Vagina (tissue), 2 donors: ENCODE measurements around the gene C10orf88.

Experiments used
- POLR2A ChIP-seq, 2 donors: fragments of 450-650 bp; IDR thresholded peaks; one replicate each; pipeline ENCODE4 v1.6.1; 2017; ENCODE audit warnings: antibody characterized with exemption in 2 of 2, mild to moderate bottlenecking in 2 of 2, moderate library complexity in 2 of 2
- TF ChIP-seq, protein P1 (sequence below), 3 experiments: fragments of 450-650 bp in 2 of 3; fragments of 200-600 bp in 1 of 3; sonication (generic) in 1 of 3; IDR thresholded peaks; one replicate each; pipeline ENCODE4 v1.5.1; 2017 to 2019; ENCODE audit warnings: antibody characterized with exemption in 3 of 3, mild to moderate bottlenecking in 2 of 3, moderate library complexity in 2 of 3

DNA sequence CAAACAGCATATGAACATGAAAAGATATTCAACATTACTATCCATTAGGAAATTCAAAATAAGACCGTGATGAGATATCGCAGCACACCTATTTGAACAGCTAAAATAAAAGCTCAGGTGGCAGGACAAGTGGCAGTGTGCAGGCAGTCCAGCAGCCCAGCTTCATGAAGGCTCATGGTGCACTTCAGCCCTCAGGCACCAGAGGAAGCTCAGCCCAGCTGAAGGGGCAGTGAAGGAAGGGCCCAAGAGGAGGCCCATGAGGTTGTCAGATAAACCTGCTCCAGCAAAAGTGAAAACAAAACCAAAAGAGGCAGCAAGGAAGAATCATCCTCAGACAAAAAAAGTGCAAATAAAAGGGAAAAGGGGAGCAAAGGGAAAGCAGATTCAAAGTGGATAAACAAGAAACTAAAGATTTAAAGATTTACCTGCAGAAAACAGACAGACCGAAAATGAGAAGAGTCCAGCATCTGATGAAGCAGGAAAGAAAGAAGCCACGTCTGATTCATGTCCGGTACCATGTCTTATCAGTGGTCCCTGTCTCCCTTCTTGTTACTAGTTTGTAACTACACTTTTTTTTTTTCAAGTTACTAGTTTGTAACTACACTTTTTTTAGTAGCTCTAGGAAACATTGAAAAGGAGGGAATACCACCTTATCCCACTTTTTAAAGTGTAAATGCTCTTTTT is 59.6 kb downstream of the C10orf88 start:
- TF ChIP-seq, protein P1, sequence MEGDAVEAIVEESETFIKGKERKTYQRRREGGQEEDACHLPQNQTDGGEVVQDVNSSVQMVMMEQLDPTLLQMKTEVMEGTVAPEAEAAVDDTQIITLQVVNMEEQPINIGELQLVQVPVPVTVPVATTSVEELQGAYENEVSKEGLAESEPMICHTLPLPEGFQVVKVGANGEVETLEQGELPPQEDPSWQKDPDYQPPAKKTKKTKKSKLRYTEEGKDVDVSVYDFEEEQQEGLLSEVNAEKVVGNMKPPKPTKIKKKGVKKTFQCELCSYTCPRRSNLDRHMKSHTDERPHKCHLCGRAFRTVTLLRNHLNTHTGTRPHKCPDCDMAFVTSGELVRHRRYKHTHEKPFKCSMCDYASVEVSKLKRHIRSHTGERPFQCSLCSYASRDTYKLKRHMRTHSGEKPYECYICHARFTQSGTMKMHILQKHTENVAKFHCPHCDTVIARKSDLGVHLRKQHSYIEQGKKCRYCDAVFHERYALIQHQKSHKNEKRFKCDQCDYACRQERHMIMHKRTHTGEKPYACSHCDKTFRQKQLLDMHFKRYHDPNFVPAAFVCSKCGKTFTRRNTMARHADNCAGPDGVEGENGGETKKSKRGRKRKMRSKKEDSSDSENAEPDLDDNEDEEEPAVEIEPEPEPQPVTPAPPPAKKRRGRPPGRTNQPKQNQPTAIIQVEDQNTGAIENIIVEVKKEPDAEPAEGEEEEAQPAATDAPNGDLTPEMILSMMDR (IDR thresholded peaks at IDR 0.05), result no peak
- TF ChIP-seq POLR2A (IDR thresholded peaks at IDR 0.05), result no peak
